Ectodermal cell (in vitro differentiated cells): Measurements from ENCODE around the gene NUDT9.
"Not testable (repeated sequence)": the region's sequence is repeated elsewhere in the genome, so short reads cannot be mapped to it uniquely, and the experiment has no call there.

Source experiments
- H3K27ac ChIP-seq: 2 replicates; pipeline ENCODE4 v1.7.0; 2013; ENCODE audit warnings: mild to moderate bottlenecking, low read depth, low read length; ENCODE audit not compliant: insufficient read depth, poor library complexity, severe bottlenecking
- H3K27me3 ChIP-seq: 2 replicates; pipeline ENCODE4 v1.7.0; 2013; ENCODE audit warnings: mild to moderate bottlenecking, low read length; ENCODE audit not compliant: insufficient read depth, control insufficient read depth, poor library complexity, severe bottlenecking
- H3K36me3 ChIP-seq: one replicate; pipeline ENCODE4 v1.7.0; 2013; ENCODE audit warnings: low read length; ENCODE audit not compliant: control insufficient read depth, insufficient read depth
- H3K4me1 ChIP-seq: one replicate; pipeline ENCODE4 v1.7.0; 2013; ENCODE audit warnings: low read length; ENCODE audit not compliant: control insufficient read depth, insufficient read depth
- H3K4me3 ChIP-seq: 2 replicates; pipeline ENCODE4 v1.7.0; 2013; ENCODE audit warnings: low read depth, low read length, control low read depth; ENCODE audit not compliant: insufficient read depth
- H3K9me3 ChIP-seq: 2 replicates; pipeline ENCODE4 v1.7.0; 2013; ENCODE audit warnings: mild to moderate bottlenecking, low read length, moderate library complexity; ENCODE audit not compliant: control insufficient read depth
- WGBS, 2 experiments: methylation state at CpG; one replicate each; pipeline ENCODE4 v1.1.7; 2013; ENCODE audit warnings: missing lambda C conversion rate in 2 of 2; 5-methylcytosine and 5-hydroxymethylcytosine counted together

NUDT9 gene

DNA sequence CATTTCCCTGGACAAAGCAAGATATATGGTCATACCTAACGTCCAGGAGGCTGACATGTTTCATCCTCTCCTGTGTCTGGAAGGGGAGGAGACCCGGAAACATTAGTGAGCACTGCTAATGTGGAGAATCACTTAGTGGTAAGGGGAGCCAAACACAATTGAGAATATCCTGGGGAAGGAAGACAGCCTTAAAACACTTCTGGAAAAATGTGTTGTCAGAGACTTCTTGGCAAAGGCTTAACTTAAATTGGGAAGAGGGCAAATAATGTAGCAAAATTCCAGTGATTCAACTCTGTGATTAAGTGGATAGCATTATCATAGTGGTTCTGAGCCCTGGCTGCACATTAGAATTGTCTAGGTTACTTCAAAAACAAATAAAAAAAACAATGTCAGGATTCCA lies 67.3 kb downstream of the NUDT9 start:
- no peaks in the 10 kb centered on the region for H3K4me1 ChIP-seq
- no peak overlapping the region for H3K27ac ChIP-seq
- H3K27me3 ChIP-seq = no peaks in the 10 kb centered on the region
- no peaks in the 10 kb centered on the region for H3K36me3 ChIP-seq
- no peaks in the 10 kb centered on the region for H3K9me3 ChIP-seq
- 93 to 97% methylated on average over 2 of the region's 2 CpGs for WGBS, 2 experiments
- H3K4me3 ChIP-seq = no peak overlapping the region

DNA sequence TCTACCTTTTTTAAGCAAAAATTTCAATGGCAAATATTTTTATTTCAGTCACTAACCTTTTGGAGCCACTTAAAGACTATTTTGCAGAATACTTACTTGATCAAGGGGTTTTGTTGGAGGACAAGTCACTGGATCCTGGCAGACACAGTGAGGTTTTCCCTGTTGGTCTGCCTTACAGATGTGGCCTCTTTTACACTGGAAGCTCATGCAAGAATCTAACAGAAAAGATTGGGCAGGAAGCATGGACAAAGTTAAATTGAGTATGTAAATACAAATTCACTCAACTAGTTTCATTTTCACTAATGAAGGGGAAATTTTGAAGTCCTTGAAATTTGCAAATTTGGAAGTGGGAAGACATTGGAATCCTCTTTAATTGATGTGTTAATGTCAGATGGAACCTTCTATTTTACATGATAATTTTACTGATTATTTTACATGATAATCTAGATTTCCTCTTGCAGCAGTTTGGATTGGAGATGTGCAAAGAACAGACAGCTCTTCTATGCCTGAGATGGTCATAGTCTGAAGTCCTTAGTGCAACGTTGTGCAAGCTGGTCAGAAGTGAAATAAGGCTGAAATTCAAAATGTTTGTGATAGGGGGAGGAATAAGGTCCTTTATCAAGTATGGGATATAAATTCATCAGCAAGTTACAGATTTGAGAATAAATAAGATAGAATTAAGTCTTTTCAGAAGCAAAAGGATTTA lies 68.4 kb downstream of the NUDT9 start:
- H3K9me3 ChIP-seq = no peaks in the 10 kb centered on the region
- WGBS, 2 experiments = 67 to 90% methylated on average over 1 of the region's 1 CpG
- H3K4me3 ChIP-seq = no peak overlapping the region
- H3K4me1 ChIP-seq = no peaks in the 10 kb centered on the region
- H3K36me3 ChIP-seq = no peaks in the 10 kb centered on the region
- H3K27me3 ChIP-seq = no peaks in the 10 kb centered on the region
- H3K27ac ChIP-seq = no peak overlapping the region

DNA sequence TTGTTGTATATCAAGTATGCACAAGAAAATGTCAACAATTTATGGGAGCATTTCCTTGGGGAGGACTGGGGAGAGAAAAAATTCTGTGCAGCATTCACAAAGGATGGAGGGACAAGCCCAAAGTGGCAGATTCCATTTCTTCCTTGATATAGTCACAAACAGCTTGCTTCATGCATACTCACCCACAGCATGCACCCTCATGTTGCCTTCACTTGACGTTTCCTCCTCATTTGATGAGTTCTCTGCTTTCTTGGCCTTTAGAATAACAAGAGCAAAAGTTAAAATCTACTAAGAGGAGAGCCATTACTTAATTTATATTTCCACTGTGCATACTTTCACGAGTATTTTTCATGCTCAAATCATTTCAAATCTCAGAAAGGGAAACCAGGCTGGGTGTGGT lies 69.1 kb downstream of the NUDT9 start:
- no peak overlapping the region for H3K4me3 ChIP-seq
- no peaks in the 10 kb centered on the region for H3K27me3 ChIP-seq
- H3K27ac ChIP-seq = no peak overlapping the region
- WGBS, 2 experiments = 84 to 92% methylated on average over 2 of the region's 2 CpGs
- H3K4me1 ChIP-seq = no peaks in the 10 kb centered on the region
- H3K36me3 ChIP-seq = no peaks in the 10 kb centered on the region
- no peaks in the 10 kb centered on the region for H3K9me3 ChIP-seq

DNA sequence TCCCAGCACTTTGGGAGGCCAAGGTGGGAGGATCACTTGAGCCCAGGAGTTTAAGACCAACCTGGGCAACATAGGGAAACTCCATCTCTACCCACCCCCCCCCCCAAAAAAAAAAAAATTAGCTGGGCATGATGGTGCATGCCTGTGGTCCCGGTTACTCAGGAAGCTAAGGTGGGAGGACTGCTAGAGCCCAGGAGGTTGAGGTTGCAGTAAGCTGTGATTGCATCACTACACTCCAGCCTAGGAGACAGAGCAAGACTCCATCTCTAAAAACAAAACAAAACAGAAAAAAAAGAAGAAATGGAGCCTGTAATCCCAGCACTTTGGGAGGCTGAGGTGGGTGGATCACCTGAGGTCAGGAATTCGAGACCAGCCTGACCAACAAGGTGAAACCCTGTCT lies 69.5 kb downstream of the NUDT9 start:
- H3K9me3 ChIP-seq, H3K4me1 ChIP-seq, H3K27ac ChIP-seq, H3K4me3 ChIP-seq, H3K36me3 ChIP-seq, H3K27me3 ChIP-seq: not testable (repeated sequence)
- WGBS, 2 experiments = 94% methylated on average over 1 to 2 of the region's 2 CpGs

DNA sequence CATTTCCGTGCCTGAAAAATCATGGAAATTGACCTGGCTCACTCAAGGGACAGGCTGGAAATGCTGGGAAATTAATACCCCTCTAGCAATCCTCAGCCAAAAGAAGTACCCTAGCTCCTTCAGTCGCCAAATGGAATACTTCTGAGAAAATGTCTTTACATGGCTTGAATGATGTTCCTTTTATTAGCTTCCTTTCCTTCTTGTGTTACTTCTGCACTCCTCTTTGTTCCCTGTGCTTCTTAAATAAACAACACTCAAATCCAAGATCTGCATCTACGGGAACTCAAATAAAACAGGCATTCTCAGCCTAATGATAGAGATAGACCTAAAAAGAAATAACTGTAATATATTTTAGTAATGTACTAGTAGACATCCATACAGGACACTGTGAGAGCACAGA lies 70.7 kb downstream of the NUDT9 start:
- Histone ChIP-seq H3K27ac (no peak overlapping the region), H3K9me3 (no peaks in the 10 kb centered on the region), H3K4me1 (no peaks in the 10 kb centered on the region), H3K36me3 (no peaks in the 10 kb centered on the region), H3K4me3 (no peak overlapping the region), H3K27me3 (no peaks in the 10 kb centered on the region)
- 87 to 96% methylated on average over 2 to 3 of the region's 3 CpGs for WGBS, 2 experiments

DNA sequence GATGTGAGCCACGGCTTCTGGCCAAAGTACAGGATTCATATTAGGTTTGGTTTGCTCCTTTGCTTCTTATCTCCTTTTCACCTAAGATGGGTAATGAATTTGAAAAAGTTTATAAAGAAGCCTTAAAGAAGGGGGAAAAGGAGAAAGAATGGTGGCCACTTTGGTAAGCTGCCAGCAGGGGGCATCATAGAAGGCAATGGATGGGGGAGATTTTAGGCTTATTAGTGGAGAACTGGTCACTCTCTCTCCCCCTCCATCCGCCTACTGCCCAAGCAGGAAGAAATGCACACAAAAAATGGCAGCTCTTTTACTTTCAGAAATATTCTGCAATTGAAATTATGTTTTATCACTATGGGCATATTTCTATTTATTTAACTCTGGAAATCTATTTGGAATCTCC lies 74.8 kb downstream of the NUDT9 start:
- WGBS, 2 experiments = 89 to 96% methylated on average over 1 of the region's 2 CpGs
- Histone ChIP-seq H3K27ac (no peak overlapping the region), H3K9me3 (no peaks in the 10 kb centered on the region), H3K27me3 (no peaks in the 10 kb centered on the region), H3K4me3 (no peak overlapping the region), H3K36me3 (no peaks in the 10 kb centered on the region), H3K4me1 (no peaks in the 10 kb centered on the region)

DNA sequence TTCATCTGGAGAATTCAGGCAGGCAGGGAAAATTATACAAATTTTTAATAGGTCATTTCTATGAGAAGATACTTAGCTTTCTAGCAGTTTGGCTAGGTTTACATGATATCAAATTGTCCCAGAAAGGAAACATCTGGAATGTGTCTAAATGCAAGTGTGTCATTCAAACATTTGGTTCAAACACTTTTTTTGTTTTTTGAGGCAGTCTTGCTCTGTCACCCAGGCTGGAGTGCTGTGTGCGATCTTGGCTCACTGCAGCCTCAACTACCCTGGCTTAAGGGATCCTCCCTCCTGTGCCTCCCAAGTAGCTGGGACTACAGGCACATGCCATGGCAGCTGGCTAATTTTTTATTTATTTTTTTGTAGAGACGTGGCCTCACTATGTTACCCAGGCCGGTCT lies 75.2 kb downstream of the NUDT9 start:
- Histone ChIP-seq H3K4me1 (no peaks in the 10 kb centered on the region), H3K4me3 (no peak overlapping the region), H3K9me3 (no peaks in the 10 kb centered on the region), H3K27ac (no peak overlapping the region), H3K36me3 (no peaks in the 10 kb centered on the region), H3K27me3 (no peaks in the 10 kb centered on the region)
- 90 to 96% methylated on average over 3 of the region's 3 CpGs for WGBS, 2 experiments

DNA sequence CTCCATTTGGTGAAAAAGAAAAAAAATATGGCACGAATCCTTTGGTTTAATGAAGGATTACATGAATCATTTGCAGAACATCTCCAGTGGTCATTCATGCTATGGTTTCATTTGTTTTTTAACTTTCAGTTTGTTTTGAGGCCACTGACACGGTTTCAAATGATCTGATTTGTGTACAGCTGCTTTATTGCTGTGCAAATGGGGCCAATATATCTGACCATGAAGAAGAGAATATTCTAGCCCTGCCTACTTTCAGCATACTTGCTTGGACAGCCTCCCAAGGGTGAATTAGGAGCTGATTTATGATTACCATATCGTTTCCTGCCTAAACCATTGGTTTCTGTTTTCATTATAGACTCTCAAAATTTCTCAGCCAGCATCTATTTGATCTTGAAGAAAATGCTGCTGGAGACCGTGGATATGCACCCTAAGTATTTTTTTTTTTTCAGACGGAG lies 76.1 kb downstream of the NUDT9 start:
- Histone ChIP-seq H3K4me1 (no peaks in the 10 kb centered on the region), H3K9me3 (no peaks in the 10 kb centered on the region), H3K36me3 (no peaks in the 10 kb centered on the region), H3K4me3 (no peak overlapping the region), H3K27ac (no peak overlapping the region), H3K27me3 (no peaks in the 10 kb centered on the region)
- 91 to 96% methylated on average over 5 of the region's 5 CpGs for WGBS, 2 experiments

DNA sequence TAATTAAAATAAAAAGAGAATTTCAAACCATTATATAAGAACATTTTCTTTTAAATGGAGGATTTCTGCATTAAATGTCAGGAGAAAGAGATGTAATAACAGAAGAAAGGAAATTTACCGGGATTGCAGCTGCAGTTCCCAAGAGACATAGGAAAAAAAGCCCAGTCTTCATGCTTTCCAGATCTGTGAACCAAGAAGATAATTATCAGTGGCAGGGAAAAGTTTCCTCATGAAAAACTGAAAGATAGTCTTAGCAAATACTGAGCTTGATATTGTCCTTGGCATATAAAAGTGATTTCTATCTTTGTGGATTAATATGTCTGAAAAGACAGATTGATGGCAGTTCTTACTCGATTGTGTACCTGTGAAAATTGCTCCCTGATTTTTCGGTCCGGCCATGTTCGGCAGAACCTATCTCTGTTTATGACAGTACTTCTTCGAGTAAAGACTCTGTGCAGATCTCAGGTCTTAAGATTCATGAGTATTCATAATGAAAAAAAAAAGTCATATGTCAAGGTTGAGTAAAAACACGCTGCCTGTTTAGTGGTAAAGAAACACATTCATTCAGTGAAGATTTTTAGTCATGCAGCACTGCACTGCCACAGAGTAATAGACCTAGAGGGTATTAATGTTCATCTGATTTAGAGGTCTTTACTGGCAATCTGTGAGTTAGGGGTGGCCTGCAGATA lies 77.2 kb downstream of the NUDT9 start:
- Histone ChIP-seq H3K9me3 (no peaks in the 10 kb centered on the region), H3K27me3 (no peaks in the 10 kb centered on the region), H3K36me3 (no peaks in the 10 kb centered on the region), H3K4me1 (no peaks in the 10 kb centered on the region), H3K27ac (no peak overlapping the region), H3K4me3 (no peak overlapping the region)
- WGBS, 2 experiments = 94% methylated on average over 7 of the region's 7 CpGs

DNA sequence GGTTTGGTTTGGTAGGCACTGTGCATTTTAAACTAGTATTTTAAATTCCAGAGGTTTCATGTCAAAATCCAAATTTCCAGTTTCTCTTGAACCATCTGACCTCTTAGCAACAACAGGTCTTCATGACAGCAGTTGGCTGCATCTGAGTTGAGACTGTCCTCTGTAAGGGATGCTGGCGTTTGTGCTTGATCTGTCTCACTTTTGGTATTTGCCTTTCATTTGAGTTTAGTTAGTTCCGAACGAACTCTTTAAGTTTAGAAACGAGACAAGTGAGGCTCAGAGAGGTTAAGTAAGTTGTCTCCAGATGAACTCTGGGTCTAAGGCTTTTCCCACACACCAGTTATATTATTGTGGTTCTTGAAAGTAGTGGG lies 77.7 kb downstream of the NUDT9 start:
- WGBS, 2 experiments = 93 to 97% methylated on average over 4 of the region's 4 CpGs
- Histone ChIP-seq H3K36me3 (no peaks in the 10 kb centered on the region), H3K27me3 (no peaks in the 10 kb centered on the region), H3K4me3 (no peak overlapping the region), H3K9me3 (no peaks in the 10 kb centered on the region), H3K4me1 (no peaks in the 10 kb centered on the region), H3K27ac (no peak overlapping the region)
